Colonic mucosa (tissue), 4 donors: ENCODE measurements around the gene LRPPRC. TPM values are rescaled to one million over a fixed set of nuclear protein-coding genes. Genes with fewer than 3 reads are reported as not detected.

ENCODE experiments used
- DNase-seq: peaks from one replicate; pipeline ENCODE4 v3.0.0-alpha.2; 2020
- H3K27ac ChIP-seq: fragments of 200-600 bp; one replicate; pipeline ENCODE4 v1.8.0; 2021
- H3K27me3 ChIP-seq: fragments of 200-600 bp; one replicate; pipeline ENCODE4 v1.8.0; 2021
- H3K36me3 ChIP-seq: fragments of 200-600 bp; one replicate; pipeline ENCODE4 v1.8.0; 2021
- H3K4me1 ChIP-seq: fragments of 200-600 bp; one replicate; pipeline ENCODE4 v1.8.0; 2021; ENCODE audit warnings: mild to moderate bottlenecking
- H3K4me3 ChIP-seq: fragments of 200-600 bp; one replicate; pipeline ENCODE4 v1.8.0; 2021
- H3K9ac ChIP-seq, 2 donors: one replicate each; pipeline ENCODE4 v1.7.0; 2013; ENCODE audit warnings: control low read depth in 2 of 2, low read depth in 2 of 2, low read length in 2 of 2
- H3K9me3 ChIP-seq: fragments of 200-600 bp; one replicate; pipeline ENCODE4 v1.8.0; 2021
- intact Hi-C: fragments of 100-400 bp; cut with DNase I; formaldehyde crosslinking; loops from one replicate; pipeline ENCODE4 v1.14.1; 2022
- total RNA-seq, 2 donors: library from RNA; stranded (reverse); fragmentation: NEBNext Ultra II Directional in 1 of 2; extraction: Animal tissue kit (Norgen Biotek cat#: 25700) in 1 of 2; gene quantifications; one replicate each; pipeline ENCODE4 v1.2.1, GENCODE V29; 2021
- TF ChIP-seq, protein P1 (sequence below): fragments of 200-600 bp; IDR thresholded peaks from one replicate; pipeline ENCODE4 v1.8.0; 2022; ENCODE audit warnings: antibody characterized with exemption, mild to moderate bottlenecking
- donor health status: healthy.
- donor health status: DM: no; HTN: no; CAD: no.
- donor health status: DM: no; HTN: no; CAD: no.

The LRPPRC gene
- total RNA-seq, 2 donors from 2014 or later = 106 to 131 TPM

DNA sequence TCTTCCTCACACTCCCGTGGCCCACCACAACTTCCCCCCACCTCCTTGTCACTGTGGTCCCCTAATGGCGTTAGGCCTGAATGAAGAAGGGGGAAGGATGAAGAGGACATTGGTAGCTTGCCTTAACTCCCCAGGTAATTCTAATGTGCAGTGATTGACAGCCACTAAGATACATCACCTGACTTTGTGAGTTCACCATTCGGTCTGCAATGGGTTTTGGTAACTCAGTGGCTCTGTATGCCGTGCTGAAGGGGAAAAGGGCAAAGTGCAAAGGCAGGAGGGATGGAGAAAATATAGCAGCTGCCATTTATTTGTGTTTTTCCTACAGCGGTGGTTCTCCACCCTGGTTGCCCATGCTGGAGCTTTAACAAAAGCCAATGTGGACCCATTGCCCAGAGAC is 114.8 kb downstream of the LRPPRC start:
- Histone ChIP-seq H3K4me3 (no peak overlapping the region), H3K9ac (no peak overlapping the region), H3K4me1 (no peaks in the 10 kb centered on the region), H3K36me3 (no peaks in the 10 kb centered on the region), H3K9me3 (no peaks in the 10 kb centered on the region), H3K27me3 (no peaks in the 10 kb centered on the region), H3K27ac (no peak overlapping the region)
- intact Hi-C loops = no loop called here
- TF ChIP-seq, protein P1, sequence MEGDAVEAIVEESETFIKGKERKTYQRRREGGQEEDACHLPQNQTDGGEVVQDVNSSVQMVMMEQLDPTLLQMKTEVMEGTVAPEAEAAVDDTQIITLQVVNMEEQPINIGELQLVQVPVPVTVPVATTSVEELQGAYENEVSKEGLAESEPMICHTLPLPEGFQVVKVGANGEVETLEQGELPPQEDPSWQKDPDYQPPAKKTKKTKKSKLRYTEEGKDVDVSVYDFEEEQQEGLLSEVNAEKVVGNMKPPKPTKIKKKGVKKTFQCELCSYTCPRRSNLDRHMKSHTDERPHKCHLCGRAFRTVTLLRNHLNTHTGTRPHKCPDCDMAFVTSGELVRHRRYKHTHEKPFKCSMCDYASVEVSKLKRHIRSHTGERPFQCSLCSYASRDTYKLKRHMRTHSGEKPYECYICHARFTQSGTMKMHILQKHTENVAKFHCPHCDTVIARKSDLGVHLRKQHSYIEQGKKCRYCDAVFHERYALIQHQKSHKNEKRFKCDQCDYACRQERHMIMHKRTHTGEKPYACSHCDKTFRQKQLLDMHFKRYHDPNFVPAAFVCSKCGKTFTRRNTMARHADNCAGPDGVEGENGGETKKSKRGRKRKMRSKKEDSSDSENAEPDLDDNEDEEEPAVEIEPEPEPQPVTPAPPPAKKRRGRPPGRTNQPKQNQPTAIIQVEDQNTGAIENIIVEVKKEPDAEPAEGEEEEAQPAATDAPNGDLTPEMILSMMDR = no peak
- no peak for DNase-seq

DNA sequence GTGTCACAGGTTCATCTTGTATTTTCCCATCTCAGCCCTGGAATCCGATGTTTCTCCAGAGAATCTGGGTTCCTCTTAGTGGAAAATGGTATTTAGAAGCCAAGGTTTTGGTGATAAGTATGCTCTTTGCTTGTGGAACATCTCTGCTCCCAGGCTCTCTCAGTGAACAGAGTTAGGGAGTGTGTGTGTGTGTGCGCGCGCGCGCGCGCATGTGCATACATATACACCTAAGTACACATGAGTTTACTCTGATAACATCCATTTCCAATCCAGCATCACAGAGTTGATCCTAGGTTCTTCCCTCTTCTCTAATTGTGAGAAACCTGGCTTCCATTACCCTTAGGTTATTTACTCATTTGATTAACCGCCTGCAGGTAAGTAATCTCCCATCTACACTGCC is 115.3 kb downstream of the LRPPRC start:
- H3K4me1 ChIP-seq = no peaks in the 10 kb centered on the region
- DNase-seq = no peak
- intact Hi-C loops = no loop called here

DNA sequence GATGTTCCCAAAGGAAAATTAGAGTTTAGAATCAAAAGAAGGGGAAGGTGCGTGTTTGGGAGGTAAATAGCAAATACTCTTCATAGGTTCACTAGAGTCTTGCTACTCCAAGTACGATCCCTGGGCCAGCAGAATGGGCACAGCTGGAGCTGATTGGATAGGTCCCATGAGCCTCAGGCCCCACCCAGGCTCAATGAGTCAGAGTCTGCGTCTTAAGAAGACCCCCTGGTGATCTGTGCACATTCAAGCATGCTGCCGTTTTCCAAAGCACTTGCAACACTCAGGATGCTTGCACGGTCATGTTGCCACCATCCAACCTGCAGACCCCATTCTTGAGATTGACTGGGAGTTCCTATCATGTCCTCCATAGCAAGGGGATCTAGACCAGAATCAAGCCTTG is 116.5 kb downstream of the LRPPRC start:
- TF ChIP-seq, protein P1 = no peak
- no peak overlapping the region for H3K27ac ChIP-seq
- no peaks in the 10 kb centered on the region for H3K36me3 ChIP-seq
- intact Hi-C loops = no loop called here
- no peaks in the 10 kb centered on the region for H3K4me1 ChIP-seq
- H3K9me3 ChIP-seq = no peaks in the 10 kb centered on the region
- no peaks in the 10 kb centered on the region for H3K27me3 ChIP-seq
- no peak overlapping the region for H3K9ac ChIP-seq
- H3K4me3 ChIP-seq = no peak overlapping the region
- DNase-seq = no peak

More for the DNA sequence above, 115.3 kb downstream of the LRPPRC start:
- Histone ChIP-seq H3K9ac (no peak overlapping the region), H3K27me3 (no peaks in the 10 kb centered on the region), H3K36me3 (no peaks in the 10 kb centered on the region), H3K4me3 (no peak overlapping the region), H3K27ac (no peak overlapping the region), H3K9me3 (no peaks in the 10 kb centered on the region)
- TF ChIP-seq, protein P1 = no peak

DNA sequence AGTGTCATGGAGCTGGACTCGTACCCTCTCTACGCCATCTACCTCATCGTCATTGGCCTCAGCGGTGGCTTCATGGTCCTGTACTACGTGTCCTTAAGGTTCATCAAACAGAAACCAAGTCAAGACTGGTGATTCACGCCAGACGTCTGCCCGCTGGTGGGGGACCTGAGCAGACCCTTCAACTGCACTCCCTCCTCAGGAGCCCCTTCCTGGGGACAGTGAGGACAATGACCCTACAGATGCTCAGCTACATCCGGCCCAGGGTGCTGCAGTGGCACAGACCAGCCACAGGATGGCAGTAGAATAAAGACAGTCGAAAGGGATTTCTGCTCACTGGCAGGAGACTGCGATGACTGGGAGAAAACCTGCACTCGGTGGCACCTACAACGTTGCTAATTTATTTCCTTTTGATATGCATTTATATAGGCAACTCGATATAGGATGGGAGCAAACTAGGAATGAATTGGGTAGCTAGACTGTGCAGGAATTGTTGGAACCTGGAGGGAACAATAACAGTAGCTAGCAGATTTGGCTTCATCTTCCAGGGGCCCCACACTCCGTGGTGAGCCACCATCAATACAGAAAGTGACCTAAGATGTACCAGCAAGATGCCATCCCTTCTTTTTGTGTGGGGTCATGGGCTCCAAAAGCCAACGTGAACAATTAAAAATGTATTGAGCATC is 117.9 kb downstream of the LRPPRC start:
- H3K9ac ChIP-seq = no peak overlapping the region
- TF ChIP-seq, protein P1 = peak; percentile 94
- H3K9me3 ChIP-seq = no peaks in the 10 kb centered on the region
- H3K36me3 ChIP-seq = no peaks in the 10 kb centered on the region
- H3K4me1 ChIP-seq = no peaks in the 10 kb centered on the region
- intact Hi-C loops = no loop called here
- no peaks in the 10 kb centered on the region for H3K27me3 ChIP-seq
- no peak overlapping the region for H3K27ac ChIP-seq
- peak; percentile 64 for DNase-seq
- no peak overlapping the region for H3K4me3 ChIP-seq

DNA sequence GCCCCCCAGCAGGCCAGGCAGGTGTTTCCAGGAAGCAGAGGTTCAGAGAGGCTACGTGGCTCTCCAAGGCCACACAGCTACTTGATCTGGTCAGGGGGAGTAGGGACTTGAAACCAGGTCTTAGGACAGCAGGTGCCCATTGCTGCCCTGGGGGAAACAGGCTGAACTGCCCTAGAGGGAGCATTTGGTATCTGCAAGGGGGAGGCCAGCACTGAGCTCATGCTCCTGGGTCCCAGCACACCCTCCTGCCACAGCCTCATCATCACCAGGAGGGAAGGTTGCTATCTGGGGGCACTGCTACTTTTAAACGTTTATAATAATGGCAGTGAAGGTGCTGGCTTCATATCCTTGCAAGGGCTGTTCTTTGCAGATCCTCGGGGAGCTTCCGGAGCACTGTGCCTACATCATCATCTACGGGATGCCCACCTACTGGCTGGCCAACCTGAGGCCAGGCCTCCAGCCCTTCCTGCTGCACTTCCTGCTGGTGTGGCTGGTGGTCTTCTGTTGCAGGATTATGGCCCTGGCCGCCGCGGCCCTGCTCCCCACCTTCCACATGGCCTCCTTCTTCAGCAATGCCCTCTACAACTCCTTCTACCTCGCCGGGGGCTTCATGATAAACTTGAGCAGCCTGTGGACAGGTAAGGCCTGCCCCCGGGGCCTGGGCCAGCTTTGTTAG is 120.9 kb downstream of the LRPPRC start:
- Histone ChIP-seq H3K36me3 (no peaks in the 10 kb centered on the region), H3K4me1 (no peaks in the 10 kb centered on the region), H3K27ac (no peak overlapping the region), H3K9ac (no peak overlapping the region), H3K9me3 (no peaks in the 10 kb centered on the region), H3K4me3 (no peak overlapping the region), H3K27me3 (no peaks in the 10 kb centered on the region)
- intact Hi-C loops = no loop called here
- no peak for DNase-seq
- TF ChIP-seq, protein P1 = no peak
